SIG-M5 treated with dmso at 0.1 percent for 504 hours (cell line): ENCODE data around the gene CSAD.

Source experiments
- DNase-seq: peaks from one replicate; lab custom pipeline; 2025; ENCODE audit not compliant: unreplicated experiment; lab: John Stamatoyannopoulos, UW

CSAD gene

GRCh38 chr12:53180220-53180930 lies at the start of gene CSAD, which contains the start of gene ZNF740:
CSAD (minus strand) TSS chr12:53180925; CDS start chr12:53173470, 7,455 bp downstream.
ZNF740 (plus strand) TSS chr12:53180722; CDS start chr12:53181984, 1,262 bp downstream.
- DNase-seq = peak; percentile 99

GRCh38 chr12:53230108-53230845 lies 49.6 kb upstream of the CSAD start:
- DNase-seq = peak; percentile 56

- no peak for DNase-seq
Measured at GRCh38 chr12:53229454-53229853, 48.7 kb upstream of the CSAD start.

GRCh38 chr12:53227836-53228235 lies 47.1 kb upstream of the CSAD start:
- DNase-seq = no peak

GRCh38 chr12:53227341-53227740 lies 46.6 kb upstream of the CSAD start:
- no peak for DNase-seq

- DNase-seq = no peak
Measured at GRCh38 chr12:53226815-53227214, 46.1 kb upstream of the CSAD start.

GRCh38 chr12:53225635-53226424 lies 45.1 kb upstream of the CSAD start:
- no peak for DNase-seq

GRCh38 chr12:53224897-53225634 lies 44.3 kb upstream of the CSAD start:
- DNase-seq = no peak

GRCh38 chr12:53224061-53224896 lies 43.6 kb upstream of the CSAD start:
- DNase-seq = no peak

- DNase-seq = no peak
Measured at GRCh38 chr12:53223389-53224060, 42.8 kb upstream of the CSAD start.

- no peak for DNase-seq
Measured at GRCh38 chr12:53222806-53223261, 42.1 kb upstream of the CSAD start.

- no peak for DNase-seq
Measured at GRCh38 chr12:53222170-53222721, 41.5 kb upstream of the CSAD start.

GRCh38 chr12:53221203-53222080 lies 40.7 kb upstream of the CSAD start:
- no peak for DNase-seq

- peak; percentile 94 for DNase-seq
Measured at GRCh38 chr12:53220694-53221202, 40.0 kb upstream of the CSAD start.

- DNase-seq = peak; percentile 42
Measured at GRCh38 chr12:53219956-53220693, 39.4 kb upstream of the CSAD start.

GRCh38 chr12:53219292-53219955 lies 38.7 kb upstream of the CSAD start:
- DNase-seq = no peak
